NCI-H460 (cell line): ENCODE results near the gene MDFIC. TPM values are rescaled to one million over a fixed set of nuclear protein-coding genes. Genes with fewer than 3 reads are reported as not detected.

Source experiments
- DNase-seq: peaks from one replicate; pipeline ENCODE4 v3.0.0-alpha.2; 2016; ENCODE audit warnings: low read depth; ENCODE audit errors: extremely low read depth
- total RNA-seq: library from RNA; depleted of rRNA; stranded (reverse); fragments of >200 nt; shearing (Covaris generic); gene quantifications from 2 replicates; pipeline ENCODE4 v1.2.3, GENCODE V29; 2014

MDFIC gene
- total RNA-seq, 1 experiment from 2014 or later = 17.8 TPM

- no peak for DNase-seq
These were observed 64.6 kb downstream of the MDFIC start for GRCh38 chr7:114986190-114987180.

GRCh38 chr7:114988026-114988425, 66.1 kb downstream of the MDFIC start:
- DNase-seq = no peak

GRCh38 chr7:114988755-114989375, 67.0 kb downstream of the MDFIC start:
- peak; percentile 3 for DNase-seq

- no peak for DNase-seq
These were observed 67.6 kb downstream of the MDFIC start for GRCh38 chr7:114989531-114989930.

GRCh38 chr7:114997487-114998404, 75.9 kb downstream of the MDFIC start:
- DNase-seq = no peak

GRCh38 chr7:115004121-115004520, 82.2 kb downstream of the MDFIC start:
- peak; percentile 16 for DNase-seq

DNA sequence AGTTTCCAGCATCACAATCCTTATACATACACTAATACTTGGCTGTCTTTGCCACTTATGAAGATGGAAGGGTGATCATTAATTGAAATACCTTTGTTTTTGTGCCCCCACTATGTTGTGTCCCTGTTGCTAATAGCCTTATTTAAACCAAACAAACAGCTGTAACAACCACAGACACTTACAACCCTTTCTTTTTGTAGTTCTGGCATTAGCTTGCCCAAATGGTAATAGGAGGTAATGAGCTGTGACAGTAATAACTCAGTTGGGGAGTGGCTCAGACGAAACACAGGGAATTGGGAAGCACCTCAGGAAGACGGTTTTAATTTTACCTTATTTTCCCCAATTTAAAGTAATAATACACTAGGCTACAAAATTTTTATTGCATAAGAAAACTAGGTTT, 83.4 kb downstream of the MDFIC start:
- DNase-seq = no peak

DNA sequence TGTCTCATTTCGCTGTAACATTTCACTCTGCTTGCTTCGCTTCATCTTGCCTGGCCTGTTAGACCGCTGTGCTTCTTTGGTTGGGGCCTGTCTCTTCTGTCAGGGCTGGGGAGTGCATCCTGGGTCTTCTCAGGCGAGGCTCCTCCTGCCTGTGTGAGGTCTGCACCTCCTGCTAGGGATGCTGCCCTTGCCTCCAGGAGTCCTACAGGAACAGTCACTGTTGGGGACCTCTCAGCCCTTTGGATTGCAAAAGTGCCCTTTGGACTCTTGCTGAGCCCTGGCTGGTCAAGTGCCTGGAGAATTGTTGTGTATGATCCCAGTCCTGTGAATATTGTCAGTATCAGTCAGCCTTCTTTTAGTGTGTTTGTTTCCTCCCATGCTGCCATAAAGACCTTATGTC, 84.1 kb downstream of the MDFIC start:
- no peak for DNase-seq

- DNase-seq = no peak
These were observed 85.9 kb downstream of the MDFIC start for GRCh38 chr7:115007751-115008150.

DNA sequence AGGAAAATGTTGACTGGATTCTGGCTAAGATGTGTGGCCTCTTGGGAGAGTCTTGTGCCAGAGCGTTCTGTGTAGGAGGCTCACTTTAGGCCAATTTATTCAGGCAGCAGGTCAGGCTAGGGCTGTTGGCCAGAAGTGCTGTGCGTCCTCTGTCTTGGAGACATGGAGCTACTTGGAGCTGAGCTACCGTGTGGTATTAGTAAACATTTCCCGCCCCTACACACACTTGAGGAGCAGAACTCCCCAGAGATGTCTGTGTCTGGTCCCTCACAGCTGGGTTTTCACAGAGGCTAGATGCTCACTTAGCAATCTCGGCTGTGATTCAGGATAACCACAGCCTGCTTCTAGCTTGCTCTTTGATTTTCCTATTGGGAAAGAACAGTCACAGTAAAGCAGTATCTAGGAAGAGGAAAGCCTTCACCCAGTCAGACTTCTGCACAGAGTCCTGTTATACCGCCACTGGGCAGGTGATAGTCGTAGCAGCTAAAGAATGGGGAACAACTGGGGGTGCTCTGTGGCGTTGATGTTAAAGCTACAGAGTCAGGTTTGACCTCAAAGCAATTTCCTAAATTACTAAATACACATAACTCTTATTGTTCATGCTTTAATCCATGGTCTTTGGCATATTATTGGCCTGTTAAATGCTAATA, 86.7 kb downstream of the MDFIC start:
- DNase-seq = no peak

DNA sequence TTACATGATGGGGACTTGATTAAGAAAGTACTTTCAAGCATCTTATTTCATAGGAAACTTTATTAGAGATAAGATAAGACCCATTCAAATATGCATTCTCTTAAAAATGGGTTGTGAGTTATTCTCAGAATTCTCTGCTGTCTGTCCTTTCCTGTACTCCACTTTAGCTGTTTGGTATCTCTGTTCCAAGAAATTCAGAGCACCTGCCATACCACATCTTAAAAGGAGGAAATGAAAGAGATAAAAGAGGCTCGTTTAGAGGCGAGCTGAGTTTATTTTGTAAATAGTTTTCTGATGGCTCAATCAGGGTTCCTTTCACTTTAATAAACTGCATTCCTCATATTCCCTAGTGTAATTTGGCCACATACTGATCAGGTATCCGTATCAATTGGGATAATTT, 87.2 kb downstream of the MDFIC start:
- DNase-seq = no peak

- no peak for DNase-seq
These were observed 88.0 kb downstream of the MDFIC start for GRCh38 chr7:115009736-115010440.

GRCh38 chr7:115010441-115010820, 88.5 kb downstream of the MDFIC start:
- no peak for DNase-seq

- DNase-seq = no peak
These were observed 92.0 kb downstream of the MDFIC start for GRCh38 chr7:115013886-115014285.

- no peak for DNase-seq
These were observed 92.9 kb downstream of the MDFIC start for GRCh38 chr7:115014794-115015193.

DNA sequence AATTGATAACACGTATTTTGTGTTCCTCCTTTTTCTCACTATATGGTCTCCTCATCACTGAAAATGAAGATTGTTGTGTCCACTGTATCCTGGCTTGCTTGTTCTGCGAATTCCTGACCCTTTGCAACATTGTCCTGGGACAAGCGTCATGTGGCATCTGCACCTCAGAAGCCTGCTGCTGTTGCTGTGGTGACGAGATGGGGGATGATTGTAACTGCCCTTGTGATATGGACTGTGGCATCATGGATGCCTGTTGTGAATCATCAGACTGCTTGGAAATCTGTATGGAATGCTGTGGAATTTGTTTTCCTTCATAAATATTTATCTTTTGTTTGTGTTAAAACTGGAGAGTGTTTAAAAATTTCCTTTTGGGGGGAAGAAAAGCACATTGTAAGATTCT, 93.7 kb downstream of the MDFIC start:
- no peak for DNase-seq

GRCh38 chr7:115019882-115020605, 98.2 kb downstream of the MDFIC start:
- no peak for DNase-seq

DNA sequence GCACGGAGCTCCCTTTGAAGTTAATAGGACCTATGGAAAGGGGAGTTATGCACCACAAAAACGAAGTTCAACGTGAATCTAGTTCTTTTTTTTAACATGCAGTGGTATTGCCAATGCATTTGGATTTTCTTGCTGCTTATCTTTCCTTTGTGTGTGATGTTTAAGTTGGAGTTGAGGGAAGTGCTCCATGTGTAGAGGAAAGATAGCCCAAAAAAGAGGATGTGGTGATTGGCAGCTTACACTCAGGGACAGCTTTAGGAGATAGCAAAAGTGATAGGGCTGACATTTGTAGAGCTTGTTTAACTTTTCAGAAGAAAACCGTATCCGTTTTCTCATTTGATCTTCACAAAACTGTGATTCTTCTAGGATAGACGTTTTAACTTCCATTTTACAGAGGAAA, 101.3 kb downstream of the MDFIC start:
- no peak for DNase-seq

DNA sequence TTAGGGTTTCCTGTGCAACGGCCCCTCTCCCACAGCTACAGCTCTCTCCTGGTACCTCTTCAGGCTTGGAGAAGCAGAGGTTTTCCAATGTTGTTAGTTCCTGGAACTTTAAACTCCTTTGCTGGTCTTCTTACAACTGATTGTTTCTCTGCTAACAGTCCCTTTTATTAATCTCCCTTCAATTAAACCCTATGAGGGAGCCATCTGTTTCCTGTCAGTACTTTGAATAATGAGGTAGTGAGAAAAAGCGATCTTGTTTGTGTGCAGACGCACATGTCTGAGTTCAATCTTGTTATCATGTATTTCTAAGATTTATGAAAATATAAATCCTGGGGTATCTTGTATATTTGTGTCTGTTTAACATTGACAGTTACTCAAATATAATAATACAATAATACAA, 102.4 kb downstream of the MDFIC start:
- DNase-seq = no peak
